GM12878 (cell line): Measurements from ENCODE around the gene AMZ2. TPM values are rescaled to one million over a fixed set of nuclear protein-coding genes. Genes with fewer than 3 reads are reported as not detected.

Source experiments
- ATAC-seq: fragments of 200-7000 bp; cut with Tn5 transposase; 3 replicates; pipeline ENCODE4 v1.9.1; 2020; ENCODE audit warnings: mild to moderate bottlenecking, moderate library complexity
- BruUV-seq: library from RNA; stranded (reverse); fragments of 400-500 nt; replicated peaks from 2 replicates; lab custom pipeline; 2021; lab: Mats Ljungman, UMichigan
- CTCF ChIA-PET: fragments of 300-600 bp; sonication (Branson Sonifier 250); formaldehyde crosslinking; extraction: SDS; loops from one replicate; lab custom pipeline; 2021; ENCODE audit warnings: inconsistent platforms; lab: Yijun Ruan, JAX
- POLR2A ChIA-PET: fragments of 350-600 bp; formaldehyde crosslinking; extraction: SDS; loops from one replicate; lab custom pipeline; 2021; ENCODE audit warnings: inconsistent platforms; lab: Charles Lee
- RAD21 ChIA-PET: fragments of 300-600 bp; sonication (Branson Sonifier 250); formaldehyde crosslinking; loops from one replicate; lab custom pipeline; 2023; ENCODE audit warnings: antibody characterized with exemption; ENCODE audit not compliant: unreplicated experiment; lab: Charles Lee
- SMC1A ChIA-PET: fragments of 300-600 bp; sonication (Branson Sonifier 250); formaldehyde crosslinking; loops from one replicate; lab custom pipeline; 2023; ENCODE audit not compliant: unreplicated experiment, uncharacterized antibody; lab: Charles Lee
- DNase-seq: peaks from one replicate; pipeline ENCODE4 v3.0.0-alpha.2; 2011; ENCODE audit warnings: low read depth, low spot score
- FAIRE-seq: peaks from 3 replicates; lab custom pipeline; 2011; peaks lifted over from hg19 to GRCh38; lab: Jason Lieb, UNC
- H2AFZ ChIP-seq: 2 replicates; pipeline ENCODE4 v1.6.0; 2011; ENCODE audit warnings: low read depth, low read length, control low read depth; ENCODE audit not compliant: control insufficient read depth
- H3K27ac ChIP-seq: 2 replicates; pipeline ENCODE4 v1.5.1; 2011; ENCODE audit warnings: control low read depth; ENCODE audit not compliant: control insufficient read depth, insufficient read depth
- H3K27me3 ChIP-seq, 2 experiments: replicated peaks in 1 of 2; 2 replicates each; pipeline versions ENCODE4 v1.6.0 to v1.6.1; 2011; ENCODE audit warnings: low read length in 1 of 2; ENCODE audit not compliant: control insufficient read depth in 2 of 2, insufficient read depth in 2 of 2
- H3K36me3 ChIP-seq, 2 experiments: 2 replicates each; pipeline ENCODE4 v1.5.1; 2011; ENCODE audit warnings: low read length in 1 of 2; ENCODE audit not compliant: control insufficient read depth in 2 of 2, insufficient read depth in 2 of 2
- H3K4me1 ChIP-seq: 2 replicates; pipeline ENCODE4 v1.6.1; 2011; ENCODE audit warnings: mild to moderate bottlenecking, low read length, moderate library complexity, mixed read lengths; ENCODE audit not compliant: control insufficient read depth, insufficient read depth
- H3K4me2 ChIP-seq: 2 replicates; pipeline ENCODE4 v1.6.0; 2011; ENCODE audit warnings: control low read depth; ENCODE audit not compliant: control insufficient read depth, insufficient read depth
- H3K4me3 ChIP-seq: fragments of 200-600 bp; sonication (generic); 2 replicates; pipeline ENCODE4 v1.5.1; 2016
- H3K79me2 ChIP-seq: 2 replicates; pipeline ENCODE4 v1.6.0; 2011; ENCODE audit warnings: low read length; ENCODE audit not compliant: control insufficient read depth, insufficient read depth
- H3K9ac ChIP-seq: 2 replicates; pipeline ENCODE4 v1.8.0; 2011; ENCODE audit warnings: low read length, control low read depth, mixed read lengths; ENCODE audit not compliant: control insufficient read depth, insufficient read depth
- H3K9me3 ChIP-seq: replicated peaks from 3 replicates; pipeline ENCODE4 v1.5.1; 2011; ENCODE audit warnings: mild to moderate bottlenecking, low read length; ENCODE audit not compliant: control insufficient read depth, insufficient read depth
- H4K20me1 ChIP-seq: 2 replicates; pipeline ENCODE4 v1.6.0; 2011; ENCODE audit not compliant: control insufficient read depth, insufficient read depth
- ATF3 ChIP-seq: IDR thresholded peaks from 2 replicates; pipeline ENCODE4 v1.6.1; 2011; ENCODE audit warnings: low read depth, mild to moderate bottlenecking, low read length, moderate library complexity, borderline replicate concordance; ENCODE audit errors: extremely low read depth
- BACH1 ChIP-seq: fragments of 450-650 bp; IDR thresholded peaks from 2 replicates; pipeline ENCODE4 v1.6.1; 2017; ENCODE audit warnings: mild to moderate bottlenecking, borderline replicate concordance
- BCL3 ChIP-seq: IDR thresholded peaks from 2 replicates; pipeline ENCODE4 v1.6.1; 2011; ENCODE audit warnings: borderline replicate concordance, low read depth, mild to moderate bottlenecking, moderate library complexity, low read length; ENCODE audit not compliant: insufficient read depth, poor library complexity, severe bottlenecking
- CUX1 ChIP-seq: IDR thresholded peaks from 2 replicates; pipeline ENCODE4 v1.6.1; 2012; ENCODE audit warnings: improper control_type of control experiment, low read depth, low read length; ENCODE audit not compliant: insufficient replicate concordance
- FOXK2 ChIP-seq: fragments of 450-650 bp; IDR thresholded peaks from 2 replicates; pipeline ENCODE4 v1.6.1; 2017; ENCODE audit warnings: mild to moderate bottlenecking, moderate library complexity
- GATAD2B ChIP-seq: fragments of 450-650 bp; conservative IDR thresholded peaks from 2 replicates; pipeline ENCODE4 v1.6.1; 2017; ENCODE audit warnings: low read depth, mild to moderate bottlenecking, moderate library complexity
- HDAC2 ChIP-seq: fragments of 200-600 bp; sonication (generic); IDR thresholded peaks from 2 replicates; pipeline ENCODE4 v1.6.1; 2017
- IKZF1 ChIP-seq: fragments of 450-650 bp; conservative IDR thresholded peaks from 2 replicates; pipeline ENCODE4 v1.6.1; 2017; ENCODE audit warnings: antibody characterized with exemption, mild to moderate bottlenecking
- KDM1A ChIP-seq: fragments of 200-600 bp; sonication (generic); IDR thresholded peaks from 2 replicates; pipeline ENCODE4 v1.6.1; 2016; ENCODE audit warnings: borderline replicate concordance
- NR2F1 ChIP-seq: fragments of 450-650 bp; conservative IDR thresholded peaks from 2 replicates; pipeline ENCODE4 v1.6.1; 2017; ENCODE audit warnings: mild to moderate bottlenecking
- RAD21 ChIP-seq: IDR thresholded peaks from 2 replicates; pipeline ENCODE4 v1.6.1; 2011; ENCODE audit warnings: mild to moderate bottlenecking, low read depth, low read length, moderate library complexity; ENCODE audit not compliant: insufficient read depth
- SIX5 ChIP-seq: IDR thresholded peaks from 2 replicates; pipeline ENCODE4 v1.6.1; 2011; ENCODE audit warnings: mild to moderate bottlenecking, low read depth, low read length, moderate library complexity; ENCODE audit not compliant: severe bottlenecking
- SMAD1 ChIP-seq: fragments of 450-650 bp; IDR thresholded peaks from 2 replicates; pipeline ENCODE4 v1.6.1; 2018; ENCODE audit warnings: mild to moderate bottlenecking, low read depth; ENCODE audit not compliant: partially characterized antibody
- SPI1 ChIP-seq: IDR thresholded peaks from 2 replicates; pipeline ENCODE4 v1.6.1; 2011; ENCODE audit warnings: low read depth, mild to moderate bottlenecking, low read length, moderate library complexity, borderline replicate concordance; ENCODE audit not compliant: insufficient read depth
- TCF7 ChIP-seq: IDR thresholded peaks from 2 replicates; pipeline ENCODE4 v1.6.1; 2014; ENCODE audit warnings: antibody characterized with exemption, borderline replicate concordance
- ZNF207 ChIP-seq: fragments of 450-650 bp; IDR thresholded peaks from 2 replicates; pipeline ENCODE4 v1.6.1; 2014; ENCODE audit warnings: antibody characterized with exemption, mild to moderate bottlenecking, borderline replicate concordance
- WGBS: methylation state at CpG from one replicate; pipeline ENCODE4 v1.1.6; 2016; ENCODE audit warnings: low lambda C conversion rate; ENCODE audit not compliant: insufficient replicate concordance, insufficient coverage; ENCODE audit errors: missing lambda C conversion rate; 5-methylcytosine and 5-hydroxymethylcytosine counted together
- in situ Hi-C: fragments of 300-500 bp; cut with MboI; formaldehyde crosslinking; loops from 9 replicates; pipeline ENCODE4 v1.14.3; 2018; ENCODE audit warnings: mixed read lengths
- intact Hi-C: fragments of 100-400 bp; cut with micrococcal nuclease; formaldehyde crosslinking; loops from one replicate; pipeline ENCODE4 v1.14.2; 2022; ENCODE audit not compliant: unreplicated experiment
- polyA plus RNA-seq, 11 experiments: library from polyadenylated mRNA; depleted of rRNA in 4 of 11; unstranded in 6 of 11; stranded (reverse) in 5 of 11; fragments of >200 nt; fragmentation: Nextera tagmentation in 4 of 11; fragmentation: Illumina TruSeq in 1 of 11; extraction: Ambion mirVana in 4 of 11; extraction: Trizol in 1 of 11; gene quantifications; 1 replicate in 1 of 11; 2 replicates in 10 of 11; pipeline versions ENCODE4 v1.2.1 to v1.2.3, GENCODE V29; 2011 to 2016; ENCODE audit warnings: inconsistent platforms in 2 of 11, missing spikeins in 2 of 11, low read depth in 1 of 11
- total RNA-seq, 4 experiments: library from RNA; depleted of rRNA in 3 of 4; stranded (reverse); fragments of >200 nt in 3 of 4; fragmentation: Illumina TruSeq in 1 of 4; extraction: Trizol in 1 of 4; gene quantifications; 2 replicates each; pipeline versions ENCODE4 v1.2.1 to v1.2.3, GENCODE V29; 2013 to 2021

AMZ2 gene
- total and polyA plus RNA-seq, 10 of the 15 experiments (the other 5 are each of a cell fraction or from before 2014, with no cell fraction given) = 79.1 to 189 (median 126) TPM

- RAD21 ChIA-PET = interaction anchor here (1.0 to 4.2 kb wide), 7 partner anchors 8 to 215 kb away, joined by 3 to 46 read pairs (median 18); partner anchors contain the start of gene WIPI1
- peak overlapping the region; percentile 76 for H3K4me3 ChIP-seq
- no peak for ATAC-seq
These were observed 1.4 kb upstream of the AMZ2 start for GRCh38 chr17:68246271-68247028.

More at GRCh38 chr17:68246271-68247028, 1.4 kb upstream of the AMZ2 start:
- no peaks in the 10 kb centered on the region for H3K27me3 ChIP-seq
- POLR2A ChIA-PET = interaction anchor here (1.1 to 5.6 kb wide), 9 partner anchors 9 to 252 kb away, joined by 3 to 66 read pairs (median 27); partner anchors contain the start of genes SLC16A6 and WIPI1
- 96% methylated on average over 24 of the region's 24 CpGs for WGBS
- H3K79me2 ChIP-seq = peaks cover 16% of the 10 kb centered on the region
- H3K9me3 ChIP-seq = no peaks in the 10 kb centered on the region
- 0 out of 4 replicates have a peak, but pooled peaks cover 0 to 4% of the 10 kb centered on the region in 2 experiments for H3K36me3 ChIP-seq
- H3K4me2 ChIP-seq = peak overlapping the region; percentile 81
- H3K27ac ChIP-seq = peak overlapping the region; percentile 91
- peak overlapping the region; percentile 83 for H3K9ac ChIP-seq
- DNase-seq (no peak), FAIRE-seq (no peak)
- intact Hi-C loops = loop anchor here (1.0 to 5.0 kb wide), 4 partner anchors 8 to 64 kb away; partner anchors contain the start of genes ARSG and SLC16A6
- TF ChIP-seq SIX5 = no peak
- TF ChIP-seq NR2F1 = no peak
- no peak for TF ChIP-seq SPI1
- TF ChIP-seq KDM1A = no peak
- TF ChIP-seq GATAD2B = no peak
- no peak for TF ChIP-seq ZNF207
- TF ChIP-seq BACH1 = no peak
- TF ChIP-seq CUX1 = no peak
- no peak for TF ChIP-seq HDAC2
- no peak for TF ChIP-seq BCL3
- no peak for TF ChIP-seq SMAD1
- TF ChIP-seq ATF3 = no peak
- TF ChIP-seq TCF7 = no peak
- TF ChIP-seq FOXK2 = no peak
- TF ChIP-seq IKZF1 = no peak
- no peak for TF ChIP-seq RAD21
- in situ Hi-C loops = no loop called here
- peaks cover 10% of the 10 kb centered on the region for H3K4me1 ChIP-seq
- TSS peak; percentile 91 for BruUV-seq
- SMC1A ChIA-PET = interaction anchor here (1.1 to 4.9 kb wide), 4 partner anchors 8 to 212 kb away, joined by 3 to 59 read pairs (median 14); partner anchors contain the start of gene WIPI1
- H4K20me1 ChIP-seq = no peaks in the 10 kb centered on the region
- CTCF ChIA-PET = interaction anchor here (0.6 to 3.9 kb wide), 5 partner anchors 9 to 214 kb away, joined by 3 to 32 read pairs (median 3); no protein-coding TSS in a partner anchor
- no peak overlapping the region for H2AFZ ChIP-seq
